Epithelial cell of proximal tubule (primary cell): ENCODE results near the gene SLC9A8. TPM values are rescaled to one million over a fixed set of nuclear protein-coding genes. Genes with fewer than 3 reads are reported as not detected.
A peak's percentile ranks its signal among the peaks of the same experiment; 100 is the strongest.

Experiments used
- DNase-seq: peaks from one replicate; pipeline ENCODE4 v3.0.0-alpha.2; 2011; ENCODE audit warnings: low read depth
- H3K4me3 ChIP-seq: 2 replicates; pipeline ENCODE4 v1.5.1; 2011; ENCODE audit warnings: low read depth, mild to moderate bottlenecking, low read length
- CTCF ChIP-seq: conservative IDR thresholded peaks from 2 replicates; pipeline ENCODE4 v1.5.1; 2012; ENCODE audit warnings: low read depth, mild to moderate bottlenecking, low read length
- total RNA-seq: library from RNA; depleted of rRNA; stranded (reverse); fragments of >200 nt; gene quantifications from 2 replicates; pipeline ENCODE4 v1.2.3, GENCODE V29; 2015

The SLC9A8 gene
- total RNA-seq, 1 donor from 2014 or later = 4.2 TPM

GRCh38 chr20:49784291-49784690 is 28.3 kb upstream of the SLC9A8 start:
- H3K4me3 ChIP-seq = no peak overlapping the region
- no peak for DNase-seq
- TF ChIP-seq CTCF = no peak

GRCh38 chr20:49785149-49785851 is 27.3 kb upstream of the SLC9A8 start:
- DNase-seq = no peak
- no peak overlapping the region for H3K4me3 ChIP-seq
- no peak for TF ChIP-seq CTCF

GRCh38 chr20:49785852-49786175 is 26.8 kb upstream of the SLC9A8 start:
- TF ChIP-seq CTCF = no peak
- H3K4me3 ChIP-seq = no peak overlapping the region
- no peak for DNase-seq

GRCh38 chr20:49786196-49786595 is 26.4 kb upstream of the SLC9A8 start:
- no peak overlapping the region for H3K4me3 ChIP-seq
- TF ChIP-seq CTCF = no peak

GRCh38 chr20:49786668-49787370 is 25.8 kb upstream of the SLC9A8 start:
- no peak overlapping the region for H3K4me3 ChIP-seq
- peak; percentile 40 for TF ChIP-seq CTCF
- no peak for DNase-seq

More at GRCh38 chr20:49786196-49786595, 26.4 kb upstream of the SLC9A8 start:
- DNase-seq = no peak

GRCh38 chr20:49787371-49788357 is 25.0 kb upstream of the SLC9A8 start:
- no peak for DNase-seq
- H3K4me3 ChIP-seq = no peak overlapping the region
- no peak for TF ChIP-seq CTCF
